MCF 10A (cell line): ENCODE results near the gene POU2F2. TPM values are rescaled to one million over a fixed set of nuclear protein-coding genes. Genes with fewer than 3 reads are reported as not detected.
"Not testable (repeated sequence)": the region's sequence is repeated elsewhere in the genome, so short reads cannot be mapped to it uniquely, and the experiment has no call there.

Source experiments
- BruUV-seq: library from RNA; stranded (reverse); fragments of 400-500 nt; replicated peaks from 2 replicates; lab custom pipeline; 2021; lab: Mats Ljungman, UMichigan
- CTCF ChIA-PET: fragments of 300-600 bp; sonication (Branson Sonifier 250); formaldehyde crosslinking; extraction: SDS; loops from one replicate; lab custom pipeline; 2021; ENCODE audit warnings: antibody characterized with exemption, inconsistent platforms; lab: Yijun Ruan, JAX
- POLR2A ChIA-PET: fragments of 300-600, 350-650 bp; sonication (Branson Sonifier 250); formaldehyde crosslinking; extraction: SDS; loops from one replicate; lab custom pipeline; 2020; ENCODE audit warnings: antibody characterized with exemption, inconsistent platforms; lab: Yijun Ruan, JAX
- DNase-seq: peaks from one replicate; pipeline ENCODE4 v3.0.0-alpha.2; 2018; ENCODE audit not compliant: unreplicated experiment
- H3K27ac Mint-ChIP-seq: one replicate; pipeline ENCODE4 v1.8.0; 2022; ENCODE audit warnings: mild to moderate bottlenecking, low read depth, mixed read lengths; ENCODE audit not compliant: unreplicated experiment
- H3K27me3 Mint-ChIP-seq: one replicate; pipeline ENCODE4 v1.8.0; 2022; ENCODE audit warnings: mixed read lengths; ENCODE audit not compliant: insufficient read depth, unreplicated experiment
- H3K36me3 Mint-ChIP-seq: one replicate; pipeline ENCODE4 v1.8.0; 2022; ENCODE audit warnings: mild to moderate bottlenecking, moderate library complexity, mixed read lengths; ENCODE audit not compliant: insufficient read depth, unreplicated experiment
- H3K4me1 Mint-ChIP-seq: one replicate; pipeline ENCODE4 v1.8.0; 2022; ENCODE audit warnings: mixed read lengths; ENCODE audit not compliant: insufficient read depth, unreplicated experiment
- H3K4me3 Mint-ChIP-seq: one replicate; pipeline ENCODE4 v1.8.0; 2022; ENCODE audit warnings: mild to moderate bottlenecking, moderate library complexity, mixed read lengths; ENCODE audit not compliant: unreplicated experiment
- H3K9me3 Mint-ChIP-seq: one replicate; pipeline ENCODE4 v1.8.0; 2022; ENCODE audit warnings: mixed read lengths; ENCODE audit not compliant: unreplicated experiment
- CTCF ChIP-seq: fragments of 200-600 bp; IDR thresholded peaks from one replicate; pipeline ENCODE4 v1.8.0; 2022; ENCODE audit warnings: antibody characterized with exemption, mild to moderate bottlenecking; ENCODE audit not compliant: unreplicated experiment
- intact Hi-C: fragments of 100-400 bp; cut with micrococcal nuclease; formaldehyde crosslinking; loops from 2 replicates; pipeline ENCODE4 v1.14.1; 2022
- total RNA-seq: library from RNA; stranded (reverse); gene quantifications from 2 replicates; pipeline ENCODE4 v1.2.3, GENCODE V29; 2022

Gene POU2F2
- total RNA-seq, 1 experiment from 2014 or later: 0.70 TPM

- Mint-ChIP-seq H3K4me3 (no peak overlapping the region), H3K27ac (no peak overlapping the region), H3K9me3 (peaks cover 7% of the 10 kb centered on the region), H3K4me1 (peaks cover 26% of the 10 kb centered on the region), H3K36me3 (no peaks in the 10 kb centered on the region), H3K27me3 (peaks cover 20% of the 10 kb centered on the region)
- DNase-seq: peak; percentile 90
- BruUV-seq: no TSS peak
- TF ChIP-seq CTCF: peak; percentile 99
- intact Hi-C loops: loop anchor here (1.0 to 10.0 kb wide), 7 partner anchors 25 to 332 kb away; partner anchors contain the start of gene MEGF8
- CTCF ChIA-PET: interaction anchor here (0.5 to 4.5 kb wide), 72 partner anchors 9 to 961 kb away, joined by 3 to 42 read pairs (median 4); partner anchors contain the start of genes ARHGEF1, DEDD2, GSK3A and POU2F2
- POLR2A ChIA-PET: interaction anchor here (0.6 to 1.1 kb wide), 2 partner anchors 126 to 134 kb away, joined by 3 read pairs; partner anchors contain the start of gene GSK3A
These were observed 23.5 kb downstream of the POU2F2 start for GRCh38 chr19:42108527-42109389.

GRCh38 chr19:42105368-42105767 lies 26.9 kb downstream of the POU2F2 start:
- BruUV-seq: no TSS peak
- CTCF ChIA-PET: interaction anchor here (0.6 kb wide), 1 partner anchor 174 kb away, joined by 3 read pairs; no protein-coding TSS in a partner anchor
- DNase-seq: no peak
- POLR2A ChIA-PET: no interaction called here
- intact Hi-C loops: loop anchor here (10.0 kb wide), 1 partner anchor 219 kb away; the partner anchor contains the start of gene MEGF8
- Mint-ChIP-seq H3K27me3 (peaks cover 20% of the 10 kb centered on the region), H3K4me1 (no peaks in the 10 kb centered on the region), H3K4me3 (no peak overlapping the region), H3K36me3 (no peaks in the 10 kb centered on the region), H3K9me3 (no peaks in the 10 kb centered on the region), H3K27ac (no peak overlapping the region)
- no peak for TF ChIP-seq CTCF

GRCh38 chr19:42102877-42103276 lies 29.4 kb downstream of the POU2F2 start:
- Mint-ChIP-seq H3K4me1 (no peaks in the 10 kb centered on the region), H3K36me3 (no peaks in the 10 kb centered on the region), H3K27ac (no peak overlapping the region), H3K27me3 (peaks cover 20% of the 10 kb centered on the region), H3K9me3 (no peaks in the 10 kb centered on the region), H3K4me3 (no peak overlapping the region)
- no peak for TF ChIP-seq CTCF
- ChIA-PET CTCF (interaction anchor here (0.6 to 1.6 kb wide), 5 partner anchors 8 to 245 kb away, joined by 3 to 6 read pairs (median 4); no protein-coding TSS in a partner anchor), POLR2A (interaction anchor here (0.6 to 1.5 kb wide), 3 partner anchors 9 to 320 kb away, joined by 3 to 4 read pairs (median 3); no protein-coding TSS in a partner anchor)
- no peak for DNase-seq
- intact Hi-C loops: loop anchor here (10.0 kb wide), 1 partner anchor 222 kb away; the partner anchor contains the start of gene MEGF8
- BruUV-seq: no TSS peak

GRCh38 chr19:42100241-42100640 lies 32.0 kb downstream of the POU2F2 start:
- H3K4me3 Mint-ChIP-seq, H3K27me3 Mint-ChIP-seq, H3K27ac Mint-ChIP-seq, H3K4me1 Mint-ChIP-seq, H3K36me3 Mint-ChIP-seq, POLR2A ChIA-PET, H3K9me3 Mint-ChIP-seq, BruUV-seq: not testable (repeated sequence)
- peak; percentile 59 for DNase-seq
- intact Hi-C loops: loop anchor here (10.0 kb wide), 1 partner anchor 225 kb away; the partner anchor contains the start of gene MEGF8
- CTCF ChIA-PET: interaction anchor here (1.0 to 2.0 kb wide), 4 partner anchors 8 to 144 kb away, joined by 3 to 28 read pairs (median 4); no protein-coding TSS in a partner anchor
